Activated CD4-positive, alpha-beta T cell treated with anti-CD3 and anti-CD28 coated beads for 36 hours (primary cell): ENCODE data around the gene USP24. TPM values are rescaled to one million over a fixed set of nuclear protein-coding genes. Genes with fewer than 3 reads are reported as not detected.

Experiments used
- ATAC-seq: fragments of 200-7000 bp; cut with Tn5 transposase; one replicate; pipeline ENCODE4 v1.10.0; 2021; ENCODE audit warnings: mild to moderate bottlenecking, moderate library complexity
- CTCF ChIA-PET: fragments of 350-600 bp; sonication (Branson Sonifier 250); formaldehyde crosslinking; loops from one replicate; lab custom pipeline; 2021; ENCODE audit warnings: antibody characterized with exemption; lab: Charles Lee
- POLR2A ChIA-PET: fragments of 350-600 bp; sonication (Branson Sonifier 250); formaldehyde crosslinking; loops from one replicate; lab custom pipeline; 2021; ENCODE audit warnings: antibody characterized with exemption, inconsistent platforms; lab: Charles Lee
- DNase-seq: peaks from one replicate; pipeline ENCODE4 v3.0.0-alpha.2; 2020
- H3K27ac Mint-ChIP-seq: one replicate; pipeline ENCODE4 v1.8.0; 2021; ENCODE audit warnings: mixed read lengths
- H3K27me3 Mint-ChIP-seq: one replicate; pipeline ENCODE4 v1.8.0; 2021; ENCODE audit warnings: mixed read lengths
- H3K36me3 Mint-ChIP-seq: one replicate; pipeline ENCODE4 v1.8.0; 2021; ENCODE audit warnings: low read depth, mixed read lengths
- H3K4me1 Mint-ChIP-seq: one replicate; pipeline ENCODE4 v1.8.0; 2021; ENCODE audit warnings: mixed read lengths
- H3K4me3 Mint-ChIP-seq: one replicate; pipeline ENCODE4 v1.8.0; 2021; ENCODE audit warnings: mild to moderate bottlenecking, moderate library complexity, mixed read lengths
- H3K9me3 Mint-ChIP-seq: one replicate; pipeline ENCODE4 v1.8.0; 2021; ENCODE audit warnings: low read depth, mixed read lengths
- intact Hi-C, 2 experiments: fragments of 100-400 bp; cut with DNase I in 1 of 2; cut with micrococcal nuclease in 1 of 2; formaldehyde crosslinking; loops; one replicate each; pipeline versions ENCODE4 v1.14.2 to v1.15.1; 2022 to 2024; cut with DNase I, micrococcal nuclease
- total RNA-seq, 2 experiments: library from RNA; stranded (reverse); gene quantifications; one replicate each; pipeline ENCODE4 v1.2.3, GENCODE V29; 2021

The USP24 gene
- total RNA-seq, 2 experiments from 2014 or later = 37.0 to 39.7 TPM

GRCh38 chr1:55156608-55157007, 58.6 kb downstream of the USP24 start:
- H3K36me3 Mint-ChIP-seq = peaks cover 40% of the 10 kb centered on the region
- intact Hi-C loops = no loop called here
- H3K27me3 Mint-ChIP-seq = no peaks in the 10 kb centered on the region
- no peak overlapping the region for H3K4me3 Mint-ChIP-seq
- H3K9me3 Mint-ChIP-seq = no peaks in the 10 kb centered on the region
- ChIA-PET POLR2A (no interaction called here), CTCF (no interaction called here)
- no peak overlapping the region for H3K27ac Mint-ChIP-seq
- H3K4me1 Mint-ChIP-seq = peaks cover 23% of the 10 kb centered on the region
- DNase-seq (no peak), ATAC-seq (no peak)

- ChIA-PET CTCF (no interaction called here), POLR2A (no interaction called here)
- no peaks in the 10 kb centered on the region for H3K9me3 Mint-ChIP-seq
- peak overlapping the region; percentile 44 for H3K27ac Mint-ChIP-seq
- peaks cover 28% of the 10 kb centered on the region for H3K4me1 Mint-ChIP-seq
- H3K4me3 Mint-ChIP-seq = no peak overlapping the region
- H3K36me3 Mint-ChIP-seq = peaks cover 38% of the 10 kb centered on the region
- H3K27me3 Mint-ChIP-seq = no peaks in the 10 kb centered on the region
- ATAC-seq (no peak), DNase-seq (no peak)
- intact Hi-C loops = no loop called here
Observed at GRCh38 chr1:55156093-55156492, 59.1 kb downstream of the USP24 start.

- ATAC-seq = no peak
- intact Hi-C loops = no loop called here
- Mint-ChIP-seq H3K4me1 (peaks cover 33% of the 10 kb centered on the region), H3K4me3 (no peak overlapping the region), H3K9me3 (no peaks in the 10 kb centered on the region), H3K27ac (peak overlapping the region; percentile 44), H3K36me3 (peaks cover 38% of the 10 kb centered on the region), H3K27me3 (no peaks in the 10 kb centered on the region)
- no peak for DNase-seq
- POLR2A ChIA-PET = no interaction called here
- CTCF ChIA-PET = no interaction called here
Observed at GRCh38 chr1:55155522-55155921, 59.6 kb downstream of the USP24 start.

- H3K36me3 Mint-ChIP-seq = peaks cover 33% of the 10 kb centered on the region
- no peak overlapping the region for H3K27ac Mint-ChIP-seq
- DNase-seq (no peak), ATAC-seq (no peak)
- no peaks in the 10 kb centered on the region for H3K9me3 Mint-ChIP-seq
- ChIA-PET CTCF (interaction anchor here (0.8 to 3.2 kb wide), 4 partner anchors 12 to 123 kb away, joined by 3 to 22 read pairs (median 4); no protein-coding TSS in a partner anchor), POLR2A (no interaction called here)
- peaks cover 33% of the 10 kb centered on the region for H3K4me1 Mint-ChIP-seq
- intact Hi-C loops = no loop called here
- no peak overlapping the region for H3K4me3 Mint-ChIP-seq
- no peaks in the 10 kb centered on the region for H3K27me3 Mint-ChIP-seq
Observed at GRCh38 chr1:55154616-55155015, 60.5 kb downstream of the USP24 start.

GRCh38 chr1:55153031-55153430, 62.1 kb downstream of the USP24 start:
- ChIA-PET CTCF (interaction anchor here (0.7 to 3.2 kb wide), 6 partner anchors 8 to 125 kb away, joined by 3 to 22 read pairs (median 3); no protein-coding TSS in a partner anchor), POLR2A (no interaction called here)
- DNase-seq (no peak), ATAC-seq (no peak)
- Mint-ChIP-seq H3K4me1 (peaks cover 33% of the 10 kb centered on the region), H3K9me3 (no peaks in the 10 kb centered on the region), H3K27ac (no peak overlapping the region), H3K4me3 (no peak overlapping the region), H3K36me3 (peaks cover 31% of the 10 kb centered on the region), H3K27me3 (no peaks in the 10 kb centered on the region)
- intact Hi-C loops = no loop called here

GRCh38 chr1:55150880-55151588, 64.1 kb downstream of the USP24 start:
- H3K4me3 Mint-ChIP-seq = peak overlapping the region; percentile 28
- peaks cover 28% of the 10 kb centered on the region for H3K4me1 Mint-ChIP-seq
- H3K27me3 Mint-ChIP-seq = no peaks in the 10 kb centered on the region
- H3K27ac Mint-ChIP-seq = peak overlapping the region; percentile 90
- peaks cover 29% of the 10 kb centered on the region for H3K36me3 Mint-ChIP-seq
- no peak for DNase-seq
- CTCF ChIA-PET = interaction anchor here (0.8 to 1.2 kb wide), 2 partner anchors 29 to 46 kb away, joined by 3 read pairs; no protein-coding TSS in a partner anchor
- peak; percentile 92 for ATAC-seq
- POLR2A ChIA-PET = no interaction called here
- intact Hi-C loops = no loop called here
- H3K9me3 Mint-ChIP-seq = no peaks in the 10 kb centered on the region

GRCh38 chr1:55148676-55149075, 66.5 kb downstream of the USP24 start:
- DNase-seq (no peak), ATAC-seq (no peak)
- ChIA-PET POLR2A (no interaction called here), CTCF (interaction anchor here (1.0 to 1.5 kb wide), 5 partner anchors 11 to 130 kb away, joined by 3 to 7 read pairs (median 3); no protein-coding TSS in a partner anchor)
- Mint-ChIP-seq H3K4me3 (no peak overlapping the region), H3K27me3 (no peaks in the 10 kb centered on the region), H3K9me3 (no peaks in the 10 kb centered on the region), H3K4me1 (peaks cover 26% of the 10 kb centered on the region), H3K36me3 (peaks cover 24% of the 10 kb centered on the region), H3K27ac (no peak overlapping the region)
- intact Hi-C loops = loop anchor here in 1 of 2 experiments (10.0 kb wide), 2 partner anchors 296 to 1436 kb away; no protein-coding TSS in a partner anchor

GRCh38 chr1:55147524-55147923, 67.6 kb downstream of the USP24 start:
- Mint-ChIP-seq H3K9me3 (no peaks in the 10 kb centered on the region), H3K4me3 (no peak overlapping the region), H3K27me3 (no peaks in the 10 kb centered on the region), H3K4me1 (peaks cover 19% of the 10 kb centered on the region), H3K27ac (no peak overlapping the region), H3K36me3 (peaks cover 22% of the 10 kb centered on the region)
- ChIA-PET POLR2A (no interaction called here), CTCF (interaction anchor here (1.1 to 1.3 kb wide), 3 partner anchors 20 to 203 kb away, joined by 3 to 7 read pairs (median 4); no protein-coding TSS in a partner anchor)
- no peak for ATAC-seq
- intact Hi-C loops = loop anchor here in 1 of 2 experiments (10.0 kb wide), 2 partner anchors 297 to 1437 kb away; no protein-coding TSS in a partner anchor
- DNase-seq = no peak

- Mint-ChIP-seq H3K4me1 (peaks cover 12% of the 10 kb centered on the region), H3K27ac (no peak overlapping the region), H3K36me3 (peaks cover 26% of the 10 kb centered on the region), H3K9me3 (no peaks in the 10 kb centered on the region), H3K4me3 (no peak overlapping the region), H3K27me3 (no peaks in the 10 kb centered on the region)
- ATAC-seq = no peak
- ChIA-PET POLR2A (no interaction called here), CTCF (interaction anchor here (0.5 to 1.1 kb wide), 2 partner anchors 63 to 202 kb away, joined by 3 read pairs; no protein-coding TSS in a partner anchor)
- no peak for DNase-seq
- intact Hi-C loops = loop anchor here in 1 of 2 experiments (10.0 kb wide), 2 partner anchors 298 to 1438 kb away; no protein-coding TSS in a partner anchor
Observed at GRCh38 chr1:55146781-55147180, 68.4 kb downstream of the USP24 start.

GRCh38 chr1:55144886-55145285, 70.3 kb downstream of the USP24 start:
- Mint-ChIP-seq H3K9me3 (no peaks in the 10 kb centered on the region), H3K27me3 (no peaks in the 10 kb centered on the region), H3K27ac (no peak overlapping the region), H3K4me1 (peaks cover 11% of the 10 kb centered on the region), H3K4me3 (no peak overlapping the region), H3K36me3 (peaks cover 26% of the 10 kb centered on the region)
- ChIA-PET CTCF (interaction anchor here (1.5 to 11.7 kb wide), 4 partner anchors 15 to 133 kb away, joined by 3 to 133 read pairs (median 4); no protein-coding TSS in a partner anchor), POLR2A (no interaction called here)
- DNase-seq = no peak
- intact Hi-C loops = loop anchor here in 1 of 2 experiments (10.0 kb wide), 2 partner anchors 300 to 1440 kb away; no protein-coding TSS in a partner anchor
- no peak for ATAC-seq

GRCh38 chr1:55143684-55144083, 71.5 kb downstream of the USP24 start:
- no peak overlapping the region for H3K4me3 Mint-ChIP-seq
- H3K9me3 Mint-ChIP-seq = no peaks in the 10 kb centered on the region
- peak; percentile 82 for ATAC-seq
- ChIA-PET CTCF (interaction anchor here (0.6 to 11.7 kb wide), 17 partner anchors 10 to 1848 kb away, joined by 3 to 133 read pairs (median 4); no protein-coding TSS in a partner anchor), POLR2A (interaction anchor here (0.6 to 0.7 kb wide), 2 partner anchors 65 to 498 kb away, joined by 4 to 6 read pairs; no protein-coding TSS in a partner anchor)
- intact Hi-C loops = loop anchor here in 1 of 2 experiments (10.0 kb wide), 2 partner anchors 301 to 1441 kb away; no protein-coding TSS in a partner anchor
- peaks cover 15% of the 10 kb centered on the region for H3K4me1 Mint-ChIP-seq
- no peaks in the 10 kb centered on the region for H3K27me3 Mint-ChIP-seq
- DNase-seq = peak; percentile 41
- H3K27ac Mint-ChIP-seq = peak overlapping the region; percentile 3
- H3K36me3 Mint-ChIP-seq = peaks cover 33% of the 10 kb centered on the region
